Measurements from ENCODE around the gene CWH43.
"Not testable (repeated sequence)": the region's sequence is repeated elsewhere in the genome, so short reads cannot be mapped to it uniquely, and the experiment has no call there.

- not testable (repeated sequence) for TF ChIP-seq CTCF, POLR2A (IDR thresholded peaks at IDR 0.05)
Observed at GRCh38 chr4:49105248-49105904, 119.3 kb downstream of the CWH43 start.
